Right lobe of liver (tissue), 6 donors: ENCODE measurements around the gene COMMD1. TPM values are rescaled to one million over a fixed set of nuclear protein-coding genes. Genes with fewer than 3 reads are reported as not detected.
"Not testable (repeated sequence)": the region's sequence is repeated elsewhere in the genome, so short reads cannot be mapped to it uniquely, and the experiment has no call there.

Experiments used
- ATAC-seq, 4 donors: fragments of 200-7000 bp; cut with Tn5 transposase; one replicate each; pipeline ENCODE4 v1.9.1; 2020; ENCODE audit warnings: mild to moderate bottlenecking in 4 of 4, moderate library complexity in 4 of 4
- DNase-seq, 3 donors: peaks; one replicate each; pipeline ENCODE4 v3.0.0-alpha.2; 2020
- H3K27ac ChIP-seq, 3 donors: fragments of 200-600 bp; one replicate each; pipeline ENCODE4 v1.8.0; 2022
- H3K27me3 ChIP-seq, 2 donors: fragments of 200-600 bp; one replicate each; pipeline ENCODE4 v1.8.0; 2022
- H3K36me3 ChIP-seq, 4 donors: fragments of 200-600 bp; sonication (generic) in 1 of 4; one replicate each; pipeline versions ENCODE4 v1.5.1 to v1.8.0; 2017 to 2022; ENCODE audit warnings: control low read depth in 1 of 4
- H3K4me1 ChIP-seq, 4 donors: fragments of 200-600 bp; sonication (generic) in 1 of 4; one replicate each; pipeline versions ENCODE4 v1.5.1 to v1.8.0; 2017 to 2022; ENCODE audit warnings: control low read depth in 1 of 4
- H3K4me3 ChIP-seq, 3 donors: fragments of 200-600 bp; one replicate each; pipeline ENCODE4 v1.8.0; 2022
- H3K9me3 ChIP-seq, 4 donors: fragments of 200-600 bp; sonication (generic) in 1 of 4; one replicate each; pipeline versions ENCODE4 v1.5.1 to v1.8.0; 2017 to 2022; ENCODE audit warnings: control low read depth in 1 of 4
- CTCF ChIP-seq, 4 donors: fragments of 200-600 bp in 3 of 4; fragments of 450-650 bp in 1 of 4; IDR thresholded peaks; one replicate each; pipeline versions ENCODE4 v1.5.1 to v1.8.0; 2016 to 2022; ENCODE audit warnings: antibody characterized with exemption in 4 of 4, mild to moderate bottlenecking in 2 of 4
- POLR2A ChIP-seq: fragments of 450-650 bp; IDR thresholded peaks from one replicate; pipeline ENCODE4 v1.6.1; 2017; ENCODE audit warnings: antibody characterized with exemption, mild to moderate bottlenecking
- WGBS: methylation state at CpG from one replicate; pipeline ENCODE4 v1.1.6; 2018; ENCODE audit warnings: low coverage, low lambda C conversion rate; ENCODE audit not compliant: insufficient coverage; ENCODE audit errors: missing lambda C conversion rate; 5-methylcytosine and 5-hydroxymethylcytosine counted together
- intact Hi-C, 2 donors: fragments of 100-400 bp; cut with DNase I; formaldehyde crosslinking; loops; one replicate each; pipeline versions ENCODE4 v1.11.2 to v1.14.1; 2022
- total RNA-seq, 6 experiments: library from RNA; depleted of rRNA in 2 of 6; stranded (reverse); fragments of >200 nt in 2 of 6; fragmentation: NEBNext Ultra II Directional in 3 of 6; extraction: Animal tissue kit (Norgen Biotek cat#: 25700) in 3 of 6; gene quantifications; one replicate each; pipeline versions ENCODE4 v1.1.0 to v1.2.4, GENCODE V29; 2016 to 2023
- donor health status: DM: no; HTN: yes; CAD: no.
- donor health status: DM: no; HTN: no; CAD: no.
- donor health status: DM: no; HTN: no; CAD: no.
- donor health status: DM: no; HTN: yes; CAD: no.
- donor health status: DM: no; HTN: yes; CAD: no.

The COMMD1 gene
- total RNA-seq, 6 experiments from 2014 or later: 17.2 to 21.6 (median 18.7) TPM

GRCh38 chr2:61906186-61906470 is 654 bp downstream of the COMMD1 start:
- intact Hi-C loops: no loop called here
- Histone ChIP-seq H3K4me3 (peak overlapping the region; percentile 68 to 77 (median 76)), H3K4me1 (peaks cover 0 to 23% (median 0%) of the 10 kb centered on the region in 4 donors), H3K36me3 (no peaks in the 10 kb centered on the region), H3K27ac (peak overlapping the region in 2 of 3 donors; percentile 11 to 42), H3K27me3 (no peaks in the 10 kb centered on the region), H3K9me3 (no peaks in the 10 kb centered on the region)
- DNase-seq (no peak), ATAC-seq (peak; percentile 4 to 24 (median 17))
- TF ChIP-seq CTCF (IDR thresholded peaks at IDR 0.05): no peak
- no peak for TF ChIP-seq POLR2A
- WGBS: under 1% methylated on average over 6 of the region's 6 CpGs

- Histone ChIP-seq H3K4me3 (no peak overlapping the region), H3K27ac (no peak overlapping the region), H3K9me3 (no peaks in the 10 kb centered on the region), H3K4me1 (peaks cover 0 to 23% (median 0%) of the 10 kb centered on the region in 4 donors), H3K36me3 (no peaks in the 10 kb centered on the region), H3K27me3 (no peaks in the 10 kb centered on the region)
- 93% methylated on average over 8 of the region's 8 CpGs for WGBS
- TF ChIP-seq CTCF (IDR thresholded peaks at IDR 0.05) (no peak), POLR2A (no peak)
- DNase-seq (no peak), ATAC-seq (no peak)
- intact Hi-C loops: no loop called here
Measured at GRCh38 chr2:61909116-61909515, 3.6 kb downstream of the COMMD1 start.

- 68% methylated on average over 9 of the region's 9 CpGs for WGBS
- TF ChIP-seq POLR2A (no peak), CTCF (IDR thresholded peaks at IDR 0.05) (peak; percentile 20 to 39 (median 28))
- no peaks in the 10 kb centered on the region for H3K9me3 ChIP-seq
- no peak overlapping the region for H3K27ac ChIP-seq
- H3K36me3 ChIP-seq: no peaks in the 10 kb centered on the region
- ATAC-seq (peak; percentile 37 to 52 (median 38)), DNase-seq (no peak)
- H3K27me3 ChIP-seq: no peaks in the 10 kb centered on the region
- no peak overlapping the region for H3K4me3 ChIP-seq
- H3K4me1 ChIP-seq: peaks cover 0 to 23% (median 0%) of the 10 kb centered on the region in 4 donors
- intact Hi-C loops: loop anchor here in 1 of 2 donors (10.0 kb wide), 1 partner anchor 504 kb away; no protein-coding TSS in a partner anchor
Measured at GRCh38 chr2:61910603-61911002, 5.1 kb downstream of the COMMD1 start.

GRCh38 chr2:61911510-61911909 is 6.0 kb downstream of the COMMD1 start:
- Histone ChIP-seq H3K4me3 (no peak overlapping the region), H3K27ac (no peak overlapping the region), H3K4me1 (peaks cover 0 to 18% (median 0%) of the 10 kb centered on the region in 4 donors), H3K9me3 (no peaks in the 10 kb centered on the region), H3K27me3 (no peaks in the 10 kb centered on the region), H3K36me3 (no peaks in the 10 kb centered on the region)
- 82% methylated on average over 2 of the region's 4 CpGs for WGBS
- intact Hi-C loops: loop anchor here in 1 of 2 donors (10.0 kb wide), 1 partner anchor 503 kb away; no protein-coding TSS in a partner anchor
- DNase-seq: no peak
- TF ChIP-seq POLR2A (no peak), CTCF (IDR thresholded peaks at IDR 0.05) (peak in 2 of 4 donors; percentile 5 to 28)
- ATAC-seq: peak in 3 of 4 donors; percentile 27 to 37 (median 30)

- ATAC-seq, H3K36me3 ChIP-seq, H3K4me1 ChIP-seq, H3K27ac ChIP-seq, H3K4me3 ChIP-seq, H3K9me3 ChIP-seq, DNase-seq, H3K27me3 ChIP-seq: not testable (repeated sequence)
- intact Hi-C loops: loop anchor here in 1 of 2 donors (10.0 kb wide), 1 partner anchor 500 kb away; no protein-coding TSS in a partner anchor
- WGBS: 61% methylated on average over 2 of the region's 4 CpGs
Measured at GRCh38 chr2:61914794-61915193, 9.3 kb downstream of the COMMD1 start.
